Psoas muscle (tissue), 8 donors: ENCODE results near the gene FAM168B. TPM values are rescaled to one million over a fixed set of nuclear protein-coding genes. Genes with fewer than 3 reads are reported as not detected.
"Not testable (repeated sequence)": the region's sequence is repeated elsewhere in the genome, so short reads cannot be mapped to it uniquely, and the experiment has no call there.

Experiments used
- ATAC-seq, 4 donors: fragments of 200-7000 bp; cut with Tn5 transposase; one replicate each; pipeline ENCODE4 v1.9.1; 2020; ENCODE audit warnings: moderate library complexity in 3 of 4, mild to moderate bottlenecking in 2 of 4
- DNase-seq, 2 donors: peaks; one replicate each; pipeline ENCODE4 v3.0.0-alpha.2; 2020
- H3K27ac ChIP-seq: fragments of 200-600 bp; one replicate; pipeline ENCODE4 v1.8.0; 2022
- H3K27me3 ChIP-seq, 3 donors: fragments of 200-600 bp in 1 of 3; one replicate each; pipeline versions ENCODE4 v1.6.1 to v1.8.0; 2013 to 2022; ENCODE audit warnings: low read length in 2 of 3, mild to moderate bottlenecking in 2 of 3, moderate library complexity in 1 of 3; ENCODE audit not compliant: insufficient read depth in 3 of 3
- H3K36me3 ChIP-seq, 2 donors: fragments of 200-600 bp in 1 of 2; one replicate each; pipeline versions ENCODE4 v1.6.1 to v1.8.0; 2013 to 2022; ENCODE audit warnings: low read depth in 1 of 2, mild to moderate bottlenecking in 1 of 2, moderate library complexity in 1 of 2; ENCODE audit not compliant: insufficient read depth in 1 of 2
- H3K4me1 ChIP-seq: fragments of 200-600 bp; one replicate; pipeline ENCODE4 v1.8.0; 2022
- H3K4me3 ChIP-seq: fragments of 200-600 bp; one replicate; pipeline ENCODE4 v1.8.0; 2022; ENCODE audit warnings: mild to moderate bottlenecking
- H3K9me3 ChIP-seq: fragments of 200-600 bp; one replicate; pipeline ENCODE4 v1.8.0; 2022
- WGBS, 3 donors: extraction: QIAGEN DNeasy Blood & Tissue Kit; methylation state at CpG; one replicate each; pipeline versions ENCODE4 v1.1.6 to v1.1.7; 2013; 5-methylcytosine and 5-hydroxymethylcytosine counted together
- intact Hi-C, 2 donors: fragments of 100-400 bp; cut with DNase I; formaldehyde crosslinking; loops; one replicate each; pipeline versions ENCODE4 v1.11.0 to v1.14.2; 2022
- polyA plus RNA-seq, 3 donors: library from polyadenylated mRNA; stranded (reverse); fragments of 200-250 nt; gene quantifications; one replicate each; pipeline ENCODE4 v1.2.3, GENCODE V29; 2013
- total RNA-seq, 4 donors: library from RNA; stranded (reverse); fragmentation: NEBNext Ultra II Directional in 2 of 4; extraction: Animal tissue kit (Norgen Biotek cat#: 25700) in 2 of 4; gene quantifications; one replicate each; pipeline versions ENCODE4 v1.2.1 to v1.2.4, GENCODE V29; 2021 to 2023
- TF ChIP-seq, protein P1 (sequence below): fragments of 200-600 bp; IDR thresholded peaks from one replicate; pipeline ENCODE4 v1.8.0; 2022; ENCODE audit warnings: antibody characterized with exemption
- donor health status: healthy with polysubstance abuse.
- donor health status: DM: no; HTN: no; CAD: no; lungs with moderate emphysema.
- donor health status: Bipolar disorder and iron deficiency.
- donor health status: healthy.
- donor health status: DM: yes; HTN: yes; CAD: no.
- donor health status: DM: no; HTN: no; CAD: no.
- donor health status: DM: no; HTN: no; CAD: no.
- donor health status: DM: yes; HTN: yes; CAD: no.

The FAM168B gene
- total and polyA plus RNA-seq, 7 donors: 39.2 to 155 (median 98.8) TPM

DNA sequence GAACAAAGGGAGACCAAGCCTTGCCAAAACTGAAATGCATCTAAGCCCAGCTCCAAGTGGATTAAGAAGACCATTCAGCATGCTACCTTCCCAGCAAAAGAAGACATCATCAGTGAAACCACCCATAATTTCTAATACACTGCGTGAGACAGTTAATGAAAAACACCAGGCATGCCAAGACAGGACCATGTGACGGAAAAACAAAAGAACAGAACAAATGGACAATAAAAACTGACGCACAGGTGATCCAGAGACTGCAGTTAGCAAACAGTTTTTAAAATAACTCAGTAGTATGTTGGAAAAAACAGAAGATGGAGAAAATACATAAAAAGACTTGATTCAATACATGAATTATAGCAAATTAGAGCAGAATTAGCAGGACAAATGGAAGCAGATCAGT lies 15.3 kb downstream of the FAM168B start:
- DNase-seq (no peak), ATAC-seq (no peak)
- Histone ChIP-seq H3K27ac (peak overlapping the region; percentile 55), H3K36me3 (peaks cover 22 to 82% of the 10 kb centered on the region in 2 donors), H3K4me1 (peaks cover 53% of the 10 kb centered on the region), H3K4me3 (no peak overlapping the region), H3K9me3 (no peaks in the 10 kb centered on the region), H3K27me3 (no peaks in the 10 kb centered on the region)
- intact Hi-C loops: no loop called here
- TF ChIP-seq, protein P1, sequence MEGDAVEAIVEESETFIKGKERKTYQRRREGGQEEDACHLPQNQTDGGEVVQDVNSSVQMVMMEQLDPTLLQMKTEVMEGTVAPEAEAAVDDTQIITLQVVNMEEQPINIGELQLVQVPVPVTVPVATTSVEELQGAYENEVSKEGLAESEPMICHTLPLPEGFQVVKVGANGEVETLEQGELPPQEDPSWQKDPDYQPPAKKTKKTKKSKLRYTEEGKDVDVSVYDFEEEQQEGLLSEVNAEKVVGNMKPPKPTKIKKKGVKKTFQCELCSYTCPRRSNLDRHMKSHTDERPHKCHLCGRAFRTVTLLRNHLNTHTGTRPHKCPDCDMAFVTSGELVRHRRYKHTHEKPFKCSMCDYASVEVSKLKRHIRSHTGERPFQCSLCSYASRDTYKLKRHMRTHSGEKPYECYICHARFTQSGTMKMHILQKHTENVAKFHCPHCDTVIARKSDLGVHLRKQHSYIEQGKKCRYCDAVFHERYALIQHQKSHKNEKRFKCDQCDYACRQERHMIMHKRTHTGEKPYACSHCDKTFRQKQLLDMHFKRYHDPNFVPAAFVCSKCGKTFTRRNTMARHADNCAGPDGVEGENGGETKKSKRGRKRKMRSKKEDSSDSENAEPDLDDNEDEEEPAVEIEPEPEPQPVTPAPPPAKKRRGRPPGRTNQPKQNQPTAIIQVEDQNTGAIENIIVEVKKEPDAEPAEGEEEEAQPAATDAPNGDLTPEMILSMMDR: no peak
- WGBS, 3 donors: 53 to 68% (median 61%) methylated on average over 3 of the region's 3 CpGs

DNA sequence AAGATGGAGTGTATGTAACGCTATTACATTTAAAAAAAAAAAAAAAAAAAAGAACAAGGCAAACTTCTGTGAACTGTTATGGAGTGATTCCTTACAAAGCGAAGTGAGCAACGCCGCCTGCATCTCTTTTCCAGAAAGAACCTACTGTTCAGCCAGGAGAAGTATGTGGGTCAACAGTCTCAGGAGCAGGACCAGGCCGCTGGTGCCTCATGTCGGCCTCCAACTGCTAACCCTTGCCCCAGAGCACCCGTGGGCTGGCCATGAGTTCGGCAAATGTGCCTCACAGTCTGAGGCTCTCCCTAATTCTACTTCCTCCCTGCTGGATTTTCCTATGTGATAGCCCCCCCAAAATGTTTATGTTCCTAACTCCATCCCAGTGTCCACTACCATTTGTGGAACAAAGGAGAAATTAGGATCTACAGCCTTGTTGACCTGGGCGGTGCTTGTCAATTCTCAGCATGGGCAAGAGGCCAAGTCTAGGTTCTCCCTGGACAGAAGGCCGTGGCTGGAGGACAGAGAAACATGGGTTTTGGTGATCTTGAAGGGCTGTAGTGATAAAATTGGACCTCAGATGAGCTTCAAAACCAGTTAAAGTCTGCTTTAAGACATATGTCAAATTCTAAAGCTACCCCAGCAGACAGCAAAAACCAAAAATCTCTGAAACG lies 15.9 kb downstream of the FAM168B start:
- H3K27ac ChIP-seq: peak overlapping the region; percentile 55
- H3K4me3 ChIP-seq: no peak overlapping the region
- TF ChIP-seq, protein P1: no peak
- intact Hi-C loops: no loop called here
- DNase-seq (peak in 1 of 2 donors; percentile 70), ATAC-seq (peak; percentile 38 to 80 (median 71))
- H3K9me3 ChIP-seq: no peaks in the 10 kb centered on the region
- H3K27me3 ChIP-seq: no peaks in the 10 kb centered on the region
- peaks cover 48% of the 10 kb centered on the region for H3K4me1 ChIP-seq
- WGBS, 3 donors: 58 to 82% (median 72%) methylated on average over 11 of the region's 11 CpGs
- peaks cover 22 to 83% of the 10 kb centered on the region in 2 donors for H3K36me3 ChIP-seq

DNA sequence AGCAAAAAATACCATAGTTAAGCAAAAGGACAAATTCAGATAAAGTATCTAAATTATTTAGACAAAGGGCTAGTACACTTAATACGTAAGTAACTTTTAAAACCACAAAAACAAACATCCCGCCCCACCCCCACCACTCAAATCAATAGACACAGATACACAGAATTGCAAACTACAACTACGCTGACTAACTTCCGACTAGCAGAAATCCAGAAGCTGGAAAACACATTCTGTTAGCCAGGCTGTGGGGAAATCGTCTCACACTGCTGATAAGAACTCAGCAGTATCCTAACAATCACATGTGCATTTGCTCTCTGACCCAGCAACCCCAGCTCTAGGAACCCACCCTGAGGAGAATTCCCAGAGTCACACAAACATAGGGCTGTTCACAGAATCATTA lies 16.6 kb downstream of the FAM168B start:
- Histone ChIP-seq H3K36me3 (peaks cover 20 to 82% of the 10 kb centered on the region in 2 donors), H3K27ac (peak overlapping the region; percentile 55), H3K4me3 (no peak overlapping the region), H3K27me3 (no peaks in the 10 kb centered on the region), H3K9me3 (no peaks in the 10 kb centered on the region), H3K4me1 (peaks cover 49% of the 10 kb centered on the region)
- intact Hi-C loops: no loop called here
- 82 to 92% (median 88%) methylated on average over 5 of the region's 5 CpGs for WGBS, 3 donors
- TF ChIP-seq, protein P1: no peak
- ATAC-seq: peak in 2 of 4 donors; percentile 2 to 3
- DNase-seq: no peak

DNA sequence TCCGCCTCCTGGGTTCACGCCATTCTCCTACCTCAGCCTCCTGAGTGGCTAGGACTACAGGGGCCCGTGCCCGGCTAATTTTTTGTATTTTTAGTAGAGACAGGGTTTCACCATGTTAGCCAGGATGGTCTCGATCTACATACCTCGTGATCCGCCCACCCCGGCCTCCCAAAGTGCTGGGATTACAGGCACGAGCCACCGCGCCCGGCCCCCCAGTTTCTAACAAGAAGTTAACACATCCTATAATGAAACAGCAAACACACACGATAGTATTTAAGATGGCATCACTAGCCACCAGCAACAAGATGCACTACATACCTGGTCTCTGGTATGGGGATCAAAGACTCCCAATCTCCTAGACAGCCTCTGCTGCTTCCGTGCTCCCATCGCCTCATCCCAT lies 17.7 kb downstream of the FAM168B start:
- Histone ChIP-seq H3K4me1 (peaks cover 60% of the 10 kb centered on the region), H3K36me3 (peaks cover 20 to 80% of the 10 kb centered on the region in 2 donors)
- ATAC-seq, H3K27ac ChIP-seq, intact Hi-C loops, DNase-seq, H3K27me3 ChIP-seq, H3K9me3 ChIP-seq, H3K4me3 ChIP-seq: not testable (repeated sequence)
- 86 to 94% (median 87%) methylated on average over 15 of the region's 15 CpGs for WGBS, 3 donors

DNA sequence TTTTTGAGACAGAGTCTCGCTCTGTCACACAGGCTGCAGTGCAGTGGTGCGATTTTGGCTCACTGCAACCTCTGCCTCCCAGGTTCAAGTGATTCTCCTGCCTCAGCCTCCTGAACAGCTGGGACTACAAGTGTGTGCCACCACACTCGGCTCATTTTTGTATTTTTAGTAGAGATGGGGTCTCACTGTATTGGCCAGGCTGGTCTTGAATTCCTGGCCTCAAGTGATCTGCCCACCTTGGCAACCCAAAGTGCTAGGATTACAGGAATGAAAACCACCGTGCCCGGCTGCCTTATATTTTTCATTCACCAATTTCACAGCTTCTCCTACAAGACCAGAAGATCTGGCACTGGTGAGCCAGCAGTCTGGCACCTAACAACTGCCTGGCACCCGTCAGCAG lies 25.1 kb downstream of the FAM168B start:
- peaks cover 25% of the 10 kb centered on the region for H3K4me1 ChIP-seq
- DNase-seq, ATAC-seq, H3K27me3 ChIP-seq, H3K9me3 ChIP-seq, H3K4me3 ChIP-seq, intact Hi-C loops, H3K27ac ChIP-seq: not testable (repeated sequence)
- H3K36me3 ChIP-seq: peaks cover 10 to 60% of the 10 kb centered on the region in 2 donors
- WGBS, 3 donors: 69 to 78% (median 73%) methylated on average over 6 of the region's 6 CpGs
